HepG2 (cell line): ENCODE measurements around the gene ARHGAP12.

Experiments
- ARID2 ChIP-seq: sonication (generic); formaldehyde crosslinking; IDR thresholded peaks from 2 replicates; pipeline ENCODE4 v1.8.1; 2022; ENCODE audit warnings: mild to moderate bottlenecking, missing genetic modification reagents, borderline replicate concordance
- CREM ChIP-seq, 2 experiments: sonication (generic) in 1 of 2; formaldehyde crosslinking in 1 of 2; IDR thresholded peaks; 2 replicates each; pipeline versions ENCODE4 v1.4.0 to v1.6.1; 2016 to 2020; ENCODE audit warnings: antibody characterized with exemption in 1 of 2, mild to moderate bottlenecking in 1 of 2, missing genetic modification reagents in 1 of 2
- GTF2F1 ChIP-seq: fragments of 150-350 bp; IDR thresholded peaks from 2 replicates; pipeline ENCODE4 v1.6.1; 2014; ENCODE audit warnings: low read length
- MZF1 ChIP-seq: sonication (generic); formaldehyde crosslinking; IDR thresholded peaks from 2 replicates; pipeline ENCODE4 v1.8.1; 2023; ENCODE audit warnings: mild to moderate bottlenecking, missing genetic modification reagents, borderline replicate concordance
- POLR2A ChIP-seq, 2 experiments: IDR thresholded peaks; 2 replicates each; pipeline ENCODE4 v1.6.1; 2011; ENCODE audit warnings: low read depth in 2 of 2, low read length in 2 of 2, mild to moderate bottlenecking in 1 of 2, moderate library complexity in 1 of 2; ENCODE audit not compliant: insufficient read depth in 1 of 2
- SUZ12 ChIP-seq: fragments of 150-350 bp; IDR thresholded peaks from 2 replicates; pipeline ENCODE4 v1.6.1; 2014; ENCODE audit warnings: low read depth, low read length
- ZNF180 ChIP-seq: sonication (generic); formaldehyde crosslinking; IDR thresholded peaks from 2 replicates; pipeline ENCODE4 v1.4.0; 2020; ENCODE audit warnings: low read depth, missing genetic modification reagents, borderline replicate concordance
- TF ChIP-seq, protein P1 (sequence below): sonication (generic); formaldehyde crosslinking; IDR thresholded peaks from 2 replicates; pipeline ENCODE4 v1.8.0; 2022; ENCODE audit warnings: missing genetic modification reagents, mild to moderate bottlenecking, moderate library complexity, borderline replicate concordance
- TF ChIP-seq, protein P2 (sequence below), 2 experiments: sonication (generic) in 1 of 2; formaldehyde crosslinking in 1 of 2; IDR thresholded peaks; 2 replicates each; pipeline versions ENCODE4 v1.5.1 to v1.6.1; 2011 to 2020; ENCODE audit warnings: borderline replicate concordance in 1 of 2, low read depth in 1 of 2, low read length in 1 of 2, mild to moderate bottlenecking in 1 of 2, missing genetic modification reagents in 1 of 2, moderate library complexity in 1 of 2
- TF ChIP-seq, protein P3 (sequence below): IDR thresholded peaks from 2 replicates; pipeline ENCODE4 v1.6.1; 2016

DNA sequence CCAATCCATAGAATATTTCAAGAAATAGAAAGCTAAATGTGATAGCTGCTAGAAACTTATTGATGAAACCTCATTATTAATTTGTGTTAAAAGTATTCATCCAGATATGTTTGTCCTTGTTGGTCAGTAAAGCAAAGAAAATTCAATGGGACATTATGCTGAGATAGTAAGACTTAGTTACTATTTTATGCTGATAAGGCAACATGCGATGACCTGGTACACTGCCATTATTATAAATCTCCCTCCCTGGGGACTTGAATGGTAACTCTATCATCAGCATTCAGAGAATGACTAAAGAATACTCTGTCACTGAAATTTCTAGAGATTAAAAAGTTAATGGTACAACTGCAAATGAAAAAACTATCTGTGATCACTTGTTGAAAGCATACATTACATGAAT, 54.9 kb downstream of the ARHGAP12 start:
- TF ChIP-seq GTF2F1 (no peak), MZF1 (CRISPR knock-in tag) (no peak), CREM (IDR thresholded peaks at IDR 0.05) (no peak), CREM (CRISPR knock-in tag; IDR thresholded peaks at IDR 0.05) (no peak), SUZ12 (no peak), ZNF180 (no peak), POLR2A (IDR thresholded peaks at IDR 0.05; ENCODE audit: insufficient read depth in 1 of 2, low read depth in 2 of 2, low read length in 2 of 2) (no peak), ARID2 (CRISPR knock-in tag) (no peak)
- TF ChIP-seq, protein P1, sequence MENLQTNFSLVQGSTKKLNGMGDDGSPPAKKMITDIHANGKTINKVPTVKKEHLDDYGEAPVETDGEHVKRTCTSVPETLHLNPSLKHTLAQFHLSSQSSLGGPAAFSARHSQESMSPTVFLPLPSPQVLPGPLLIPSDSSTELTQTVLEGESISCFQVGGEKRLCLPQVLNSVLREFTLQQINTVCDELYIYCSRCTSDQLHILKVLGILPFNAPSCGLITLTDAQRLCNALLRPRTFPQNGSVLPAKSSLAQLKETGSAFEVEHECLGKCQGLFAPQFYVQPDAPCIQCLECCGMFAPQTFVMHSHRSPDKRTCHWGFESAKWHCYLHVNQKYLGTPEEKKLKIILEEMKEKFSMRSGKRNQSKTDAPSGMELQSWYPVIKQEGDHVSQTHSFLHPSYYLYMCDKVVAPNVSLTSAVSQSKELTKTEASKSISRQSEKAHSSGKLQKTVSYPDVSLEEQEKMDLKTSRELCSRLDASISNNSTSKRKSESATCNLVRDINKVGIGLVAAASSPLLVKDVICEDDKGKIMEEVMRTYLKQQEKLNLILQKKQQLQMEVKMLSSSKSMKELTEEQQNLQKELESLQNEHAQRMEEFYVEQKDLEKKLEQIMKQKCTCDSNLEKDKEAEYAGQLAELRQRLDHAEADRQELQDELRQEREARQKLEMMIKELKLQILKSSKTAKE = no peak
- TF ChIP-seq, protein P2, sequence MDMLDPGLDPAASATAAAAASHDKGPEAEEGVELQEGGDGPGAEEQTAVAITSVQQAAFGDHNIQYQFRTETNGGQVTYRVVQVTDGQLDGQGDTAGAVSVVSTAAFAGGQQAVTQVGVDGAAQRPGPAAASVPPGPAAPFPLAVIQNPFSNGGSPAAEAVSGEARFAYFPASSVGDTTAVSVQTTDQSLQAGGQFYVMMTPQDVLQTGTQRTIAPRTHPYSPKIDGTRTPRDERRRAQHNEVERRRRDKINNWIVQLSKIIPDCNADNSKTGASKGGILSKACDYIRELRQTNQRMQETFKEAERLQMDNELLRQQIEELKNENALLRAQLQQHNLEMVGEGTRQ (IDR thresholded peaks at IDR 0.05; ENCODE audit: low read depth, low read length) = no peak
- TF ChIP-seq, protein P2 (CRISPR knock-in tag; IDR thresholded peaks at IDR 0.05; ENCODE audit: borderline replicate concordance) = no peak
- TF ChIP-seq, protein P3, sequence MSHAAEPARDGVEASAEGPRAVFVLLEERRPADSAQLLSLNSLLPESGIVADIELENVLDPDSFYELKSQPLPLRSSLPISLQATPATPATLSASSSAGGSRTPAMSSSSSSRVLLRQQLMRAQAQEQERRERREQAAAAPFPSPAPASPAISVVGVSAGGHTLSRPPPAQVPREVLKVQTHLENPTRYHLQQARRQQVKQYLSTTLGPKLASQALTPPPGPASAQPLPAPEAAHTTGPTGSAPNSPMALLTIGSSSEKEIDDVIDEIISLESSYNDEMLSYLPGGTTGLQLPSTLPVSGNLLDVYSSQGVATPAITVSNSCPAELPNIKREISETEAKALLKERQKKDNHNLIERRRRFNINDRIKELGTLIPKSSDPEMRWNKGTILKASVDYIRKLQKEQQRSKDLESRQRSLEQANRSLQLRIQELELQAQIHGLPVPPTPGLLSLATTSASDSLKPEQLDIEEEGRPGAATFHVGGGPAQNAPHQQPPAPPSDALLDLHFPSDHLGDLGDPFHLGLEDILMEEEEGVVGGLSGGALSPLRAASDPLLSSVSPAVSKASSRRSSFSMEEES (CRISPR knock-in tag) = no peak
